ENCODE measurements around the gene KCNC1. TPM values are rescaled to one million over a fixed set of nuclear protein-coding genes. Genes with fewer than 3 reads are reported as not detected.

KCNC1 gene
- total and polyA plus RNA-seq, 2 experiments from 2014 or later: 0.11 TPM; not detected in 1

- TF ChIP-seq, protein P1, sequence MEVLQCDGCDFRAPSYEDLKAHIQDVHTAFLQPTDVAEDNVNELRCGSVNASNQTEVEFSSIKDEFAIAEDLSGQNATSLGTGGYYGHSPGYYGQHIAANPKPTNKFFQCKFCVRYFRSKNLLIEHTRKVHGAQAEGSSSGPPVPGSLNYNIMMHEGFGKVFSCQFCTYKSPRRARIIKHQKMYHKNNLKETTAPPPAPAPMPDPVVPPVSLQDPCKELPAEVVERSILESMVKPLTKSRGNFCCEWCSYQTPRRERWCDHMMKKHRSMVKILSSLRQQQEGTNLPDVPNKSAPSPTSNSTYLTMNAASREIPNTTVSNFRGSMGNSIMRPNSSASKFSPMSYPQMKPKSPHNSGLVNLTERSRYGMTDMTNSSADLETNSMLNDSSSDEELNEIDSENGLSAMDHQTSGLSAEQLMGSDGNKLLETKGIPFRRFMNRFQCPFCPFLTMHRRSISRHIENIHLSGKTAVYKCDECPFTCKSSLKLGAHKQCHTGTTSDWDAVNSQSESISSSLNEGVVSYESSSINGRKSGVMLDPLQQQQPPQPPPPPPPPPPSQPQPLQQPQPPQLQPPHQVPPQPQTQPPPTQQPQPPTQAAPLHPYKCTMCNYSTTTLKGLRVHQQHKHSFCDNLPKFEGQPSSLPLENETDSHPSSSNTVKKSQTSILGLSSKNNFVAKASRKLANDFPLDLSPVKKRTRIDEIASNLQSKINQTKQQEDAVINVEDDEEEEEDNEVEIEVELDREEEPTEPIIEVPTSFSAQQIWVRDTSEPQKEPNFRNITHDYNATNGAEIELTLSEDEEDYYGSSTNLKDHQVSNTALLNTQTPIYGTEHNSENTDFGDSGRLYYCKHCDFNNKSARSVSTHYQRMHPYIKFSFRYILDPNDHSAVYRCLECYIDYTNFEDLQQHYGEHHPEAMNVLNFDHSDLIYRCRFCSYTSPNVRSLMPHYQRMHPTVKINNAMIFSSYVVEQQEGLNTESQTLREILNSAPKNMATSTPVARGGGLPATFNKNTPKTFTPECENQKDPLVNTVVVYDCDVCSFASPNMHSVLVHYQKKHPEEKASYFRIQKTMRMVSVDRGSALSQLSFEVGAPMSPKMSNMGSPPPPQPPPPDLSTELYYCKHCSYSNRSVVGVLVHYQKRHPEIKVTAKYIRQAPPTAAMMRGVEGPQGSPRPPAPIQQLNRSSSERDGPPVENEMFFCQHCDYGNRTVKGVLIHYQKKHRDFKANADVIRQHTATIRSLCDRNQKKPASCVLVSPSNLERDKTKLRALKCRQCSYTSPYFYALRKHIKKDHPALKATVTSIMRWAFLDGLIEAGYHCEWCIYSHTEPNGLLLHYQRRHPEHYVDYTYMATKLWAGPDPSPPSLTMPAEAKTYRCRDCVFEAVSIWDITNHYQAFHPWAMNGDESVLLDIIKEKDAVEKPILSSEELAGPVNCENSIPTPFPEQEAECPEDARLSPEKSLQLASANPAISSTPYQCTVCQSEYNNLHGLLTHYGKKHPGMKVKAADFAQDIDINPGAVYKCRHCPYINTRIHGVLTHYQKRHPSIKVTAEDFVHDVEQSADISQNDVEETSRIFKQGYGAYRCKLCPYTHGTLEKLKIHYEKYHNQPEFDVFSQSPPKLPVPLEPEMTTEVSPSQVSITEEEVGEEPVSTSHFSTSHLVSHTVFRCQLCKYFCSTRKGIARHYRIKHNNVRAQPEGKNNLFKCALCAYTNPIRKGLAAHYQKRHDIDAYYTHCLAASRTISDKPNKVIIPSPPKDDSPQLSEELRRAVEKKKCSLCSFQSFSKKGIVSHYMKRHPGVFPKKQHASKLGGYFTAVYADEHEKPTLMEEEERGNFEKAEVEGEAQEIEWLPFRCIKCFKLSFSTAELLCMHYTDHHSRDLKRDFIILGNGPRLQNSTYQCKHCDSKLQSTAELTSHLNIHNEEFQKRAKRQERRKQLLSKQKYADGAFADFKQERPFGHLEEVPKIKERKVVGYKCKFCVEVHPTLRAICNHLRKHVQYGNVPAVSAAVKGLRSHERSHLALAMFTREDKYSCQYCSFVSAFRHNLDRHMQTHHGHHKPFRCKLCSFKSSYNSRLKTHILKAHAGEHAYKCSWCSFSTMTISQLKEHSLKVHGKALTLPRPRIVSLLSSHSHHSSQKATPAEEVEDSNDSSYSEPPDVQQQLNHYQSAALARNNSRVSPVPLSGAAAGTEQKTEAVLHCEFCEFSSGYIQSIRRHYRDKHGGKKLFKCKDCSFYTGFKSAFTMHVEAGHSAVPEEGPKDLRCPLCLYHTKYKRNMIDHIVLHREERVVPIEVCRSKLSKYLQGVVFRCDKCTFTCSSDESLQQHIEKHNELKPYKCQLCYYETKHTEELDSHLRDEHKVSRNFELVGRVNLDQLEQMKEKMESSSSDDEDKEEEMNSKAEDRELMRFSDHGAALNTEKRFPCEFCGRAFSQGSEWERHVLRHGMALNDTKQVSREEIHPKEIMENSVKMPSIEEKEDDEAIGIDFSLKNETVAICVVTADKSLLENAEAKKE (CRISPR knock-in tag; IDR thresholded peaks at IDR 0.05): no peak
- TF ChIP-seq ZNF114 (CRISPR knock-in tag; IDR thresholded peaks at IDR 0.05): no peak
- TF ChIP-seq POLR2AphosphoS5 (IDR thresholded peaks at IDR 0.05; ENCODE audit: low read depth): no peak
- no peak for TF ChIP-seq ZNF331 (CRISPR knock-in tag; IDR thresholded peaks at IDR 0.05; ENCODE audit: low read depth)
- no peak for TF ChIP-seq STAT1 (IDR thresholded peaks at IDR 0.05; ENCODE audit: unreplicated experiment)
- TF ChIP-seq, protein P2, sequence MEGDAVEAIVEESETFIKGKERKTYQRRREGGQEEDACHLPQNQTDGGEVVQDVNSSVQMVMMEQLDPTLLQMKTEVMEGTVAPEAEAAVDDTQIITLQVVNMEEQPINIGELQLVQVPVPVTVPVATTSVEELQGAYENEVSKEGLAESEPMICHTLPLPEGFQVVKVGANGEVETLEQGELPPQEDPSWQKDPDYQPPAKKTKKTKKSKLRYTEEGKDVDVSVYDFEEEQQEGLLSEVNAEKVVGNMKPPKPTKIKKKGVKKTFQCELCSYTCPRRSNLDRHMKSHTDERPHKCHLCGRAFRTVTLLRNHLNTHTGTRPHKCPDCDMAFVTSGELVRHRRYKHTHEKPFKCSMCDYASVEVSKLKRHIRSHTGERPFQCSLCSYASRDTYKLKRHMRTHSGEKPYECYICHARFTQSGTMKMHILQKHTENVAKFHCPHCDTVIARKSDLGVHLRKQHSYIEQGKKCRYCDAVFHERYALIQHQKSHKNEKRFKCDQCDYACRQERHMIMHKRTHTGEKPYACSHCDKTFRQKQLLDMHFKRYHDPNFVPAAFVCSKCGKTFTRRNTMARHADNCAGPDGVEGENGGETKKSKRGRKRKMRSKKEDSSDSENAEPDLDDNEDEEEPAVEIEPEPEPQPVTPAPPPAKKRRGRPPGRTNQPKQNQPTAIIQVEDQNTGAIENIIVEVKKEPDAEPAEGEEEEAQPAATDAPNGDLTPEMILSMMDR (conservative IDR thresholded peaks at IDR 0.05; ENCODE audit: low read depth in 2 of 2): no peak
- no peak for TF ChIP-seq EZH2 (IDR thresholded peaks at IDR 0.05; ENCODE audit: low read depth, unreplicated experiment)
- TF ChIP-seq CREB1 (CRISPR knock-in tag; IDR thresholded peaks at IDR 0.05; ENCODE audit: low read depth): no peak
- TF ChIP-seq NANOG (IDR thresholded peaks at IDR 0.05; ENCODE audit: borderline replicate concordance): no peak
- no peak for TF ChIP-seq JUNB (IDR thresholded peaks at IDR 0.05; ENCODE audit: unreplicated experiment)
- no peak for TF ChIP-seq EZH2phosphoT487 (IDR thresholded peaks at IDR 0.05; ENCODE audit: unreplicated experiment)
Observed at GRCh38 chr11:17791144-17791543, 56.6 kb downstream of the KCNC1 start (continued).

Data from GM23338 (cell line).